ENCODE data around the gene PRR18.

PRR18 gene

GRCh38 chr6:166278579-166279392, 29.4 kb downstream of the PRR18 start:
- DNase-seq (ENCODE audit: low read depth in 2 of 2, low spot score in 1 of 2) = no peak

- no peak for DNase-seq (ENCODE audit: low read depth in 2 of 2, low spot score in 1 of 2)
These were observed 30.2 kb downstream of the PRR18 start for GRCh38 chr6:166277892-166278578.

- DNase-seq (ENCODE audit: low read depth in 2 of 2, low spot score in 1 of 2) = no peak
These were observed 31.2 kb downstream of the PRR18 start for GRCh38 chr6:166277018-166277417.

- DNase-seq (ENCODE audit: low read depth in 2 of 2, low spot score in 1 of 2) = peak; percentile 44 to 67
These were observed 32.5 kb downstream of the PRR18 start for GRCh38 chr6:166275714-166276166.

GRCh38 chr6:166274739-166275370, 33.3 kb downstream of the PRR18 start:
- DNase-seq (ENCODE audit: low read depth in 2 of 2, low spot score in 1 of 2) = no peak

GRCh38 chr6:166274163-166274562, 34.0 kb downstream of the PRR18 start:
- no peak for DNase-seq (ENCODE audit: low read depth in 2 of 2, low spot score in 1 of 2)

- DNase-seq (ENCODE audit: low read depth in 2 of 2, low spot score in 1 of 2) = no peak
These were observed 36.8 kb downstream of the PRR18 start for GRCh38 chr6:166271376-166271765.

GRCh38 chr6:166270706-166271375, 37.4 kb downstream of the PRR18 start:
- DNase-seq (ENCODE audit: low read depth in 2 of 2, low spot score in 1 of 2) = no peak

- DNase-seq (ENCODE audit: low read depth in 2 of 2, low spot score in 1 of 2) = no peak
These were observed 38.7 kb downstream of the PRR18 start for GRCh38 chr6:166269301-166270039.

GRCh38 chr6:166268431-166268830, 39.8 kb downstream of the PRR18 start:
- DNase-seq (ENCODE audit: low read depth in 2 of 2, low spot score in 1 of 2) = no peak

GRCh38 chr6:166267526-166267925, 40.7 kb downstream of the PRR18 start:
- no peak for DNase-seq (ENCODE audit: low read depth in 2 of 2, low spot score in 1 of 2)

- no peak for DNase-seq (ENCODE audit: low read depth in 2 of 2, low spot score in 1 of 2)
These were observed 41.9 kb downstream of the PRR18 start for GRCh38 chr6:166266336-166266735.

- DNase-seq (ENCODE audit: low read depth in 2 of 2, low spot score in 1 of 2) = no peak
These were observed 45.3 kb downstream of the PRR18 start for GRCh38 chr6:166262743-166263515.

- DNase-seq (ENCODE audit: low read depth in 2 of 2, low spot score in 1 of 2) = no peak
These were observed 48.8 kb downstream of the PRR18 start for GRCh38 chr6:166259296-166259977.

GRCh38 chr6:166258854-166259276, 49.3 kb downstream of the PRR18 start:
- DNase-seq (ENCODE audit: low read depth in 2 of 2, low spot score in 1 of 2) = no peak

- DNase-seq (ENCODE audit: low read depth in 2 of 2, low spot score in 1 of 2) = no peak
These were observed 50.3 kb downstream of the PRR18 start for GRCh38 chr6:166257911-166258318.
